IMR-90 (cell line): Measurements from ENCODE around the gene PANK3. TPM values are rescaled to one million over a fixed set of nuclear protein-coding genes. Genes with fewer than 3 reads are reported as not detected.

Source experiments
- ATAC-seq: fragments of 200-7000 bp; cut with Tn5 transposase; 2 replicates; pipeline ENCODE4 v1.9.1; 2020; ENCODE audit warnings: low read depth, mild to moderate bottlenecking, moderate library complexity
- BruUV-seq: library from RNA; stranded (reverse); fragments of 400-500 nt; replicated peaks from 2 replicates; lab custom pipeline; 2021; lab: Mats Ljungman, UMichigan
- CTCF ChIA-PET: fragments of 300-600 bp; formaldehyde crosslinking; extraction: SDS; loops from one replicate; lab custom pipeline; 2021; ENCODE audit warnings: antibody characterized with exemption; lab: Yijun Ruan, JAX
- POLR2A ChIA-PET: fragments of 300-600 bp; sonication (Branson Sonifier 250); formaldehyde crosslinking; loops from one replicate; lab custom pipeline; 2022; ENCODE audit warnings: antibody characterized with exemption; ENCODE audit not compliant: unreplicated experiment; lab: Charles Lee
- DNase-seq: peaks from one replicate; pipeline ENCODE4 v3.0.0; 2013
- H2AFZ ChIP-seq: replicated peaks from 2 replicates; pipeline ENCODE3; 2013; ENCODE audit warnings: low read length, mild to moderate bottlenecking; ENCODE audit not compliant: poor library complexity
- H2AK5ac ChIP-seq: 2 replicates; pipeline ENCODE4 v1.6.1; 2013; ENCODE audit warnings: low read depth, low read length, inconsistent platforms
- H2AK9ac ChIP-seq: replicated peaks from 2 replicates; pipeline ENCODE3; 2013; ENCODE audit warnings: mild to moderate bottlenecking, low read depth, low read length, moderate library complexity; ENCODE audit not compliant: poor library complexity
- H2BK120ac ChIP-seq: 2 replicates; pipeline ENCODE4 v1.6.1; 2013; ENCODE audit warnings: low read depth, low read length, inconsistent platforms
- H2BK15ac ChIP-seq: 3 replicates; pipeline ENCODE4 v1.6.1; 2013; ENCODE audit warnings: low read depth, low read length, inconsistent platforms
- H2BK20ac ChIP-seq: 2 replicates; pipeline ENCODE4 v1.6.1; 2013; ENCODE audit warnings: low read depth, mild to moderate bottlenecking, inconsistent platforms, low read length, moderate library complexity
- H2BK5ac ChIP-seq: 2 replicates; pipeline ENCODE4 v1.6.1; 2013; ENCODE audit warnings: mild to moderate bottlenecking, low read depth, low read length, inconsistent platforms; ENCODE audit not compliant: poor library complexity, severe bottlenecking
- H3K14ac ChIP-seq: replicated peaks from 2 replicates; pipeline ENCODE4 v1.6.1; 2013; ENCODE audit warnings: low read depth, low read length, inconsistent platforms
- H3K18ac ChIP-seq: 2 replicates; pipeline ENCODE4 v1.6.1; 2013; ENCODE audit warnings: low read depth, low read length, control low read depth
- H3K23ac ChIP-seq: 2 replicates; pipeline ENCODE4 v1.6.1; 2013; ENCODE audit warnings: low read depth, low read length, inconsistent platforms
- H3K27ac ChIP-seq: 2 replicates; pipeline ENCODE4 v1.5.1; 2013; ENCODE audit warnings: mild to moderate bottlenecking, control low read depth, low read length; ENCODE audit not compliant: insufficient read depth
- H3K27me3 ChIP-seq: 2 replicates; pipeline ENCODE4 v1.6.1; 2013; ENCODE audit warnings: low read length; ENCODE audit not compliant: control insufficient read depth, insufficient read depth
- H3K36me3 ChIP-seq: 2 replicates; pipeline ENCODE4 v1.6.1; 2013; ENCODE audit warnings: low read length, mixed read lengths; ENCODE audit not compliant: control insufficient read depth, insufficient read depth
- H3K4ac ChIP-seq: 2 replicates; pipeline ENCODE4 v1.6.1; 2013; ENCODE audit warnings: low read depth, low read length, inconsistent platforms
- H3K4me1 ChIP-seq: 2 replicates; pipeline ENCODE4 v1.6.1; 2013; ENCODE audit warnings: low read length, mixed read lengths; ENCODE audit not compliant: control insufficient read depth, insufficient read depth
- H3K4me2 ChIP-seq: 2 replicates; pipeline ENCODE4 v1.6.1; 2013; ENCODE audit warnings: low read depth, mild to moderate bottlenecking, control low read depth, low read length, moderate library complexity
- H3K4me3 ChIP-seq: 2 replicates; pipeline ENCODE4 v1.5.1; 2013; ENCODE audit warnings: low read depth, mild to moderate bottlenecking, control low read depth, low read length, moderate library complexity; ENCODE audit not compliant: insufficient read depth
- H3K56ac ChIP-seq: 2 replicates; pipeline ENCODE4 v1.6.1; 2013; ENCODE audit warnings: low read length, inconsistent platforms; ENCODE audit not compliant: insufficient read depth; ENCODE audit errors: extremely low read depth
- H3K79me1 ChIP-seq, 2 experiments: 2 replicates each; pipeline ENCODE4 v1.6.1; 2013; ENCODE audit warnings: low read length in 2 of 2, inconsistent platforms in 1 of 2, low read depth in 1 of 2
- H3K9ac ChIP-seq: 2 replicates; pipeline ENCODE4 v1.6.1; 2013; ENCODE audit warnings: low read depth, low read length, control low read depth
- H3K9me1 ChIP-seq: 2 replicates; pipeline ENCODE4 v1.6.1; 2013; ENCODE audit warnings: low read length, inconsistent platforms; ENCODE audit not compliant: insufficient read depth
- H3K9me3 ChIP-seq: 2 replicates; pipeline ENCODE4 v1.6.1; 2013; ENCODE audit warnings: low read length; ENCODE audit not compliant: control insufficient read depth, insufficient read depth
- H4K20me1 ChIP-seq: 2 replicates; pipeline ENCODE4 v1.6.1; 2013; ENCODE audit warnings: low read length, inconsistent platforms; ENCODE audit not compliant: insufficient read depth
- H4K5ac ChIP-seq: 2 replicates; pipeline ENCODE4 v1.6.1; 2013; ENCODE audit warnings: mild to moderate bottlenecking, low read depth, low read length, control low read depth
- H4K8ac ChIP-seq, 2 experiments: 2 replicates each; pipeline ENCODE4 v1.6.1; 2013; ENCODE audit warnings: low read depth in 2 of 2, low read length in 2 of 2, control low read depth in 1 of 2, inconsistent platforms in 1 of 2
- H4K91ac ChIP-seq: 2 replicates; pipeline ENCODE4 v1.6.1; 2013; ENCODE audit warnings: low read depth, low read length, inconsistent platforms; ENCODE audit not compliant: insufficient read depth
- BHLHE40 ChIP-seq: fragments of 150-350 bp; IDR thresholded peaks from 2 replicates; pipeline ENCODE4 v1.6.1; 2016; ENCODE audit warnings: mild to moderate bottlenecking, low read depth, low read length
- CHD1 ChIP-seq: IDR thresholded peaks from 2 replicates; pipeline ENCODE4 v1.6.1; 2012; ENCODE audit warnings: low read depth, low read length, improper control_type of control experiment
- FOS ChIP-seq: fragments of 150-350 bp; IDR thresholded peaks from 2 replicates; pipeline ENCODE4 v1.6.1; 2016; ENCODE audit warnings: low read depth, low read length
- MAFK ChIP-seq: IDR thresholded peaks from 2 replicates; pipeline ENCODE4 v1.6.1; 2012; ENCODE audit warnings: low read depth, low read length, improper control_type of control experiment
- NFE2L2 ChIP-seq: fragments of 150-350 bp; IDR thresholded peaks from 2 replicates; pipeline ENCODE4 v1.6.1; 2016; ENCODE audit warnings: low read depth, mild to moderate bottlenecking, low read length
- RCOR1 ChIP-seq: IDR thresholded peaks from 2 replicates; pipeline ENCODE4 v1.6.1; 2012; ENCODE audit warnings: mild to moderate bottlenecking, low read length, improper control_type of control experiment; ENCODE audit not compliant: insufficient replicate concordance
- WGBS, 2 experiments: methylation state at CpG; one replicate each; pipeline versions ENCODE4 v1.1.5 to v1.1.7; 2013; ENCODE audit warnings: missing lambda C conversion rate in 2 of 2; ENCODE audit not compliant: insufficient read length in 1 of 2; ENCODE audit errors: extremely low coverage in 2 of 2; 5-methylcytosine and 5-hydroxymethylcytosine counted together
- dilution Hi-C: fragments of 300-500 bp; cut with HindIII; formaldehyde crosslinking; loops from one replicate; pipeline ENCODE4 v1.14.3; 2018; ENCODE audit warnings: low sequenced_read_pairs; ENCODE audit not compliant: unreplicated experiment
- in situ Hi-C: fragments of 300-500 bp; cut with MboI; formaldehyde crosslinking; loops from 3 replicates; pipeline ENCODE4 v1.14.3; 2019; ENCODE audit warnings: low sequenced_read_pairs, inconsistent platforms, mixed read lengths
- intact Hi-C: fragments of 100-400 bp; cut with micrococcal nuclease; formaldehyde crosslinking; loops from 2 replicates; pipeline ENCODE4 v1.10.0; 2022
- polyA plus RNA-seq, 3 experiments: library from polyadenylated mRNA; depleted of rRNA; stranded (reverse); fragments of >200 nt; gene quantifications; 2 replicates each; pipeline ENCODE4 v1.2.3, GENCODE V29; 2012; ENCODE audit warnings: low replicate concordance in 1 of 3
- total RNA-seq: library from RNA; depleted of rRNA; stranded (reverse); fragments of >200 nt; gene quantifications from 2 replicates; pipeline ENCODE4 v1.2.3, GENCODE V29; 2012

The PANK3 gene
- total and polyA plus RNA-seq, 2 of the 4 experiments (the other 2 are of a cell fraction) = 6.9 to 21.0 TPM

- no peak overlapping the region for H4K5ac ChIP-seq
- H4K20me1 ChIP-seq = no peaks in the 10 kb centered on the region
- no peak for ATAC-seq
- no peak overlapping the region for H4K8ac ChIP-seq
- WGBS, 2 experiments = 20% methylated on average over 1 of the region's 3 CpGs; no CpG with 5 or more reads in 1 of the 2 experiments
- intact Hi-C loops (no loop called here), in situ Hi-C loops (no loop called here), dilution Hi-C loops (no loop called here)
- no peak overlapping the region for H2BK15ac ChIP-seq
- H3K14ac ChIP-seq = no peak overlapping the region
- TF ChIP-seq MAFK (no peak), NFE2L2 (no peak), RCOR1 (no peak), BHLHE40 (no peak), FOS (no peak), CHD1 (no peak)
- no peaks in the 10 kb centered on the region for H3K79me1 ChIP-seq
- no peak overlapping the region for H3K4me3 ChIP-seq
- no peak overlapping the region for H2BK20ac ChIP-seq
- H3K4me2 ChIP-seq = no peak overlapping the region
- no TSS peak for BruUV-seq
- H3K27ac ChIP-seq = no peak overlapping the region
- no peak overlapping the region for H3K23ac ChIP-seq
- H3K9ac ChIP-seq = no peak overlapping the region
- H3K36me3 ChIP-seq = no peaks in the 10 kb centered on the region
- H3K18ac ChIP-seq = no peak overlapping the region
- no peaks in the 10 kb centered on the region for H3K9me3 ChIP-seq
- H2AK5ac ChIP-seq = no peak overlapping the region
- no peaks in the 10 kb centered on the region for H3K9me1 ChIP-seq
- H4K91ac ChIP-seq = no peak overlapping the region
- ChIA-PET POLR2A (no interaction called here), CTCF (no interaction called here)
- no peaks in the 10 kb centered on the region for H3K27me3 ChIP-seq
- no peak overlapping the region for H2BK120ac ChIP-seq
- H2BK5ac ChIP-seq = no peak overlapping the region
- H2AK9ac ChIP-seq = no peak overlapping the region
- no peak for DNase-seq
- no peaks in the 10 kb centered on the region for H3K4me1 ChIP-seq
- H2AFZ ChIP-seq = no peak overlapping the region
- no peak overlapping the region for H3K56ac ChIP-seq
- no peak overlapping the region for H3K4ac ChIP-seq
These were observed 21.2 kb upstream of the PANK3 start for GRCh38 chr5:168600409-168600808.
